GM18526 (cell line): ENCODE data around the gene STK35.

Experiments
- POLR2A ChIP-seq: IDR thresholded peaks from 3 replicates; pipeline ENCODE4 v1.6.1; 2011; ENCODE audit not compliant: insufficient read length; ENCODE audit errors: extremely low read depth

STK35 gene

GRCh38 chr20:2179233-2179580 lies 77.6 kb downstream of the STK35 start:
- no peak for TF ChIP-seq POLR2A

GRCh38 chr20:2179949-2180348 lies 78.3 kb downstream of the STK35 start:
- no peak for TF ChIP-seq POLR2A

DNA sequence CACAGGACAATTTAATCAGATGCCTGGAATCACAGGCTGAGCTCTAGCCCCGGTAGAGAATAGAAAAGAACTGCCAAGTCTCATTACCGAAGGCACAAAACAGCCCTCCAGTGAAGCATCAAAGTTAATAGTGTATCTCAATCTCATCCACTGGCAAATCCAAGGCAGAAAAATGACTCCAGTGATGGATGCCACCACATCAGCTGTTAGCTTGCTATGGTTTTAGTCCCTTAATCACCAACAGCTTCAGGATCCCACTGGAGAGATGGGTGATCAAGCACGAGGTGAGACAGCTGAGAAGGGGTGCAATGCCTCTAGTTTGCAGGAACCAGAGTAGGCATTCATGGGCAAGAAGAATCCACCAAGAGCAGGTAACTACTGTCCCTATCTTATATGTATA lies 81.8 kb downstream of the STK35 start:
- TF ChIP-seq POLR2A: no peak

DNA sequence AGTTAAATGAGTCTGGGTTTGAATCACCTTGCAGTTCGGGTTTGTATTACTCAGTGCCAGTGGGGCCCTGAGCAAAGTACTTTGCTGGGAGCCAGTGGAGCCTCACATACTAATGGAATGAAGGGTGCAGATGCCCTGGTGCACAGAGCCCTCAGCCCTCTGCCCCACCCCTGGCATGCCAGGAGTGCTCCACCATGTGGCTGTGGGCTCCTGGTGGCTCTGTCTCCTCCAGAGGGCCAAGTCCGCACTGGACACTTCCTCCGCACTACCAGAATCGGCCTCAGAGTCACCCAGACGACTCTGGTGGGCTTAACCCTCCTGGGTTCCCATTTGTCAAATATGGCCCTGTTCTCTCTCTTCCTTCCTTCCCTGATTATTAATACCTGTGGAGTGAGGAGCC lies 94.0 kb downstream of the STK35 start:
- TF ChIP-seq POLR2A: no peak

DNA sequence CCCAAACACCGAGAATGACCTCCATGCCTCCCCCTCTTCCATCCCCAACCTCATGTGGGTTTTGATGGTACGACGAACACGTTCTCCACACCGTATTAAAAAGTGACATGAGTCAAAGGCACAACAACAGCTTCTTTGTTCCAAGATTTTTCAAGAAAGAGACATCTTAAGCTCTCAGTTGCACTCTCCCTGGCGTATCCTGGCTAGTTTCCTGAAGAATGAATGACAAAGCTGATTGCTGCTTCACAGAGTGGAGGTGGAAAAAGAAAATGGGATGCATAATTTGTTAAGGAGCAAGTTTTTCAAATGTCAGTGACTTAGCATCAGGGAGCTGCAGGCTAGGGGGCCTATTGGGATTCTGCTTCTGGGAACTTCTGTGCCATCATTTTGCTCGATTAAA lies 95.5 kb downstream of the STK35 start:
- no peak for TF ChIP-seq POLR2A
